ENCODE results near the gene CEACAM8.
"Not testable (repeated sequence)": the region's sequence is repeated elsewhere in the genome, so short reads cannot be mapped to it uniquely, and the experiment has no call there.

The CEACAM8 gene

DNA sequence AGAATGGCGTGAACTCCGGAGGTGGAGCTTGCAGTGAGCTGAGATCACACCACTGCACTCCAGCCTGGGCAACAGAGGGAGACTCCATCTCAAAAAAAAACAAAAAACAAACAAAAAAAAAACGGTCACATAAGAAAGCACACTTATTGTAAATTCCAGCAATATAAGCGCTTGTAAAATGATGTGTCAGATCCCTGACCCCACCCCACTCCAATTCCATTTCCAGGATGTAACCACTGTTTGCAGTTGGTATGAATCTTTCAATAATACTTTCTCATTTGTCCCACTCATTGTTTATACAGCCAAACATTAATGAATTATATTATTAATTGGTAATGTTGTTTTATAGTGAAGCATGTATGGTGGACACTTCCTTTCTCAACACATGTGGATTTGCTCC, 50.6 kb downstream of the CEACAM8 start:
- DNase-seq (ENCODE audit: low read depth, low spot score), result no peak

DNA sequence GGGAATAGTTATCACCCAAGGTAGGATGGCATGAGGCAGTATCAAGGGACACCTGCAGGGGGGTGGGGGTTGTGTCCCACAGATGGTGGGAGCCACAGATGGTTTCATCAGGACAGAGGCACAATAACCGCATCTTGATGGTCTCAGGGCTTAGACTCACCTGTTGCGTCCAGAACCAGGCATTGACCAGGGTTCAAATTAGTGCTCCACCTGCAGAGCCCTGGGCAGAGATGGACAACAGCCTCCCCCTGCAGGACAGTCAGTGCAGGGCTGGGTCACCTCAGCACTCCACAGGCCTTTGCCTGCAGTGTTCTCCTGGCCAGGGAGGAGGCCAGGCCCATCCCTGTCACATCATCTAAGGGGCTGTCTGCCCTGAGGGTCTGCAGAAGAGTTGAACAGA, 51.9 kb downstream of the CEACAM8 start:
- DNase-seq (ENCODE audit: low read depth, low spot score), result no peak

DNA sequence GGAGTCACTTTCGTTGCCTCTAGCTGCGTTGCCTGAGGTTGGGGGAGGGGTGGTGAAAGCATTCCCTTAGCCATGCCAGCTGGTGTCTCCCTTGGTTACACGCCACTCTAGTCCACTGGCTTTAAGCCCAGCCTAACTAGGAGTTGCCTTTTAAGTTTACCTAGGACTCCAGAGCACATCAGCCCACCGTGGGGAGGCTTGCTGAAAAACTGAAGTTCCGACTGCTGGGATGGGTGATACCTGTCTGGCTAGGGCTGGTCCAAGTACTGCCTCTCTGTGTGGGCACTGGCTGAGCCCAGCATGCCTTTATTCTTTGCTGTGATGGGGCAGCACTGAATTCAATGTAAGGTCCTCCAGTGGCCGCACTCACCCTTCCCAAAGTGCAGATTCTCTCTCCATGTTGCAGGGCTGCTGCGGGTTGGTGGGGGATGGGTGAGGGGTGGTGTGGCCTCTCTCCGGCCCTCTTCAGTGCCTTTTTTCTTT, 54.6 kb downstream of the CEACAM8 start:
- no peak for DNase-seq (ENCODE audit: low read depth, low spot score)

DNA sequence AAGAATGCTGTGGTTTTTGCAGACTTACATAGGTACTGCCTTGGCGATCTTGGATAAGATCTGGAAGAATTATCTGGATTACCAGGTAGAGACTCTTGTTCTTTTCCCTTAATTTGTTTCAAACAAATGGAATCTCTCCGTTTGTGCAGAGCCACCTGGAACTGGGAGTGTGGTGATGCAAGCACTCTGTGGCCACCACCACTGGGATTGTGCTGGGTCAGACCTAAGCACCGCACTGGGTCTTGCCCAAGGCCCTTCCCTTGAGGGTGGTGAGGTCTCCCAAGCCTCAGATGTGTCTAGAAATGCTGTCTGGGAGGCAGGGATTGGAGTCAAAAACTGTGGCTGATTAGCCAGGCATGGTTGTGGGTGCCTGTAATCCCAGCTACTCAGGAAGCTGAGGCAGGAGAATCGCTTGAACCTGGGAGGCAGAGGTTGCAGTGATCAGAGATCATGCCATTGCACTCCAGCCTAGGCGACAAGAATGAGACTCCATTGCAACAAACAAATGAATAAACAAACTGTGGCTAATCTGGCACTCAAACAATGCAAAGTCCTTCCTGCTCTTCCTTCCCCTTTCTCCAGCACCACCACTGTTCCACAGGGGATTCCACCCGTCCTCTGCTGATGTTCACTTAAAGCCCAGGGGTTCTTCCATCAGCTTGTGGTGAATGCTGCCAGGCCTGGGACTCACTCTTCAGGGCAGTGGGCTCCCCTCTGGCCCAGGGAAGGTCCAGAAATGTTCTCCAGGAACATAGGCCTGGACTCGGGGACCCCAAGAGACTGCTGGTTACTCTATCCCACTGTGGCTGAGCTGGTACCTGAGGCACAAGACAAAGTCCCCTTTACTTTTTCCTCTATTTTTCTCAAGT, 55.6 kb downstream of the CEACAM8 start:
- DNase-seq (ENCODE audit: low read depth, low spot score), result no peak

DNA sequence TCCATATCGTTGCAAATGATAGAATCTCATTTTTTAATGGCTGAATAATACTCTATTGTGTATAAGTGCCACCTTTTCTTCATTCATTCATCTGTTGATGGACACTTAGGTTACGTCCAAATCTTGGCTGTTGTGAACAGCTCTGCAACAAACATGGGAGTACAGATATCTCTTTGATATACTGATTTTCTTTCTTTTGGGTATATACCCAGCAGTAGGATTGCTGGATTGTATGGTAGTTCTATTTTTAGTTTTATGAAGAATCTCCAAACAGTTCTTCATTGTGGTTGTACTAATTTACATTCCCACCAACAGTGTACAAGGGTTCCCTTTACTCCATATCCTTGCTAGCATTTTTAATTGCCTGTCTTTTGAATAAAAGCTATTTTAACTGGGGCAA, 59.4 kb downstream of the CEACAM8 start:
- not testable (repeated sequence) for DNase-seq (ENCODE audit: low read depth, low spot score)

DNA sequence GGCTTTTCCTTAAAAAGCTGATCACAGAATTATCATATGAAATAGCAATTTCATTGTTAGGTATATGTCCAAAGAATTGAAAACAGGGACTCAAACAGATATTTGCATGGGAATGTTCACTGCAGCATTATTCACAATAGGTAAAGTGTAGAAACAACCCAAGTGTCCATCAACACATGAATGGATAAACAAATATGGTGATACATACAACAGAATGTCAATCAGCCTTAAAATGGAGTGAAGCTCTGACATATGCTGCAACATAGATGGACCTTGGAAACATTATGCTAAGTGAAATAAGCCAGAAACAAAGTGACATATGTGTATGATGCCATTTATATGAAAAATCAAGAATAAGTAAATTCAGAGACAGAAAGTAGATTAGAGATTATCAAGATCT, 60.3 kb downstream of the CEACAM8 start:
- no peak for DNase-seq (ENCODE audit: low read depth, low spot score)

DNA sequence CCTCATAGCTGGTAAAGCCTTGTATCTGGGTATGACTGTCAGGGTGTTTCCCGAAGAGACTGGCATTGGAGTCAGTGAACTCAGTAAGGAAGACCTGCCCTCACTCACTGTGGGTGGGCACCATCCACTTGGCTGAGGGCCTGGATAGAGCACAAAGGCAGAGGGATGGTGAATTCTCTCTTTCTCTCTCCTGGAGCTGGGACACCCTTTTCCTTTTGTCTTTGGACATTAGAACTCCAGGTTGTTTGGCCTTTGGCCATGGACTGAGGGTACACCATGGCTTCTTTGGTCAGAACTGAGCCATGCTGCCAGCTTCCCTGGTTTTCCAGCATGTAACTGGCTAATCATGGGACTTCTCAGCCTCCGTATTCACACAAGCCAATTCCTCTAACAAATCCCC, 61.8 kb downstream of the CEACAM8 start:
- DNase-seq (ENCODE audit: low read depth, low spot score), result no peak

DNA sequence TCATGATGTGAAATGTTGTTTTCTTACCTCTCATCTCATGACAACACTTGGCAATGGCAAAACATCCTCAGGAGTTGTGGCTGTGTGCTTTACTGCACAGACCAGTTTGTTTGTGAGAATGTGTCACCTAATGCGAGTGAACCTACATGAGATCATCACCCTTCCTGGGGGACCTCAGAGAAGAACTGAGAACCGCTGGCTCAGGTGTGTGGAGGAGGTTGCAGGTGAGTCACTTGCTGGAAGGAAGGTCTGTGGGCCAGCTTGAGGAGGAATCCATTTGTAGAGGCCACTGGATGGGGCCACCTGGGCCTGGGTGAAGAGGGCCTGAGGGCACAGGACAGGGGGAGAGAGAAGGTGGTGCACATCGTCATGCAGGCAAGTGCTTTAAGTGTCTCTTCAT, 63.4 kb downstream of the CEACAM8 start:
- no peak for DNase-seq (ENCODE audit: low read depth, low spot score)

Data from activated CD4-positive, CD25-positive, alpha-beta regulatory T cell treated with anti-CD3 and anti-CD28 coated beads, Interleukin-2, amount 50 U/mL, for 16 hours (primary cell).